HG02763 (cell line): ENCODE measurements around the gene TMEM243.
"Not testable (repeated sequence)": the region's sequence is repeated elsewhere in the genome, so short reads cannot be mapped to it uniquely, and the experiment has no call there.

Source experiments
- ATAC-seq: cut with Tn5 transposase; IDR thresholded peaks from one replicate; pipeline ENCODE4 v1.9.1; 2021; ENCODE audit warnings: mild to moderate bottlenecking, moderate library complexity; ENCODE audit not compliant: unreplicated experiment

Gene TMEM243

GRCh38 chr7:87213252-87213651, 6.3 kb downstream of the TMEM243 start:
- no peak for ATAC-seq

GRCh38 chr7:87212498-87212897, 7.0 kb downstream of the TMEM243 start:
- no peak for ATAC-seq

- ATAC-seq: no peak
Observed at GRCh38 chr7:87210506-87210905, 9.0 kb downstream of the TMEM243 start.

- ATAC-seq: no peak
Observed at GRCh38 chr7:87209295-87209924, 10.1 kb downstream of the TMEM243 start.

- ATAC-seq: no peak
Observed at GRCh38 chr7:87206361-87206760, 13.2 kb downstream of the TMEM243 start.

- not testable (repeated sequence) for ATAC-seq
Observed at GRCh38 chr7:87205701-87206100, 13.8 kb downstream of the TMEM243 start.

GRCh38 chr7:87204933-87205332, 14.6 kb downstream of the TMEM243 start:
- ATAC-seq: no peak

- not testable (repeated sequence) for ATAC-seq
Observed at GRCh38 chr7:87203929-87204328, 15.6 kb downstream of the TMEM243 start.

GRCh38 chr7:87202705-87203104, 16.8 kb downstream of the TMEM243 start:
- ATAC-seq: no peak

- ATAC-seq: no peak
Observed at GRCh38 chr7:87202208-87202607, 17.3 kb downstream of the TMEM243 start.

- no peak for ATAC-seq
Observed at GRCh38 chr7:87199700-87200450, 19.7 kb downstream of the TMEM243 start.

GRCh38 chr7:87199241-87199640, 20.3 kb downstream of the TMEM243 start:
- no peak for ATAC-seq

GRCh38 chr7:87193912-87194311, 25.6 kb downstream of the TMEM243 start:
- no peak for ATAC-seq

GRCh38 chr7:87192784-87193487, 26.6 kb downstream of the TMEM243 start:
- no peak for ATAC-seq

GRCh38 chr7:87190783-87191182, 28.7 kb downstream of the TMEM243 start:
- ATAC-seq: no peak

GRCh38 chr7:87188930-87189329, 30.6 kb downstream of the TMEM243 start:
- ATAC-seq: no peak

- ATAC-seq: no peak
Observed at GRCh38 chr7:87187120-87187519, 32.4 kb downstream of the TMEM243 start.

GRCh38 chr7:87179180-87179579, 40.4 kb downstream of the TMEM243 start:
- ATAC-seq: no peak

GRCh38 chr7:87178320-87178719, 41.2 kb downstream of the TMEM243 start:
- ATAC-seq: no peak

- no peak for ATAC-seq
Observed at GRCh38 chr7:87173471-87173870, 46.1 kb downstream of the TMEM243 start.

GRCh38 chr7:87171282-87171934, 48.1 kb downstream of the TMEM243 start:
- ATAC-seq: no peak
